Right lobe of liver (tissue), 4 donors: Measurements from ENCODE around the gene PRAMEF33.
"Not testable (repeated sequence)": the region's sequence is repeated elsewhere in the genome, so short reads cannot be mapped to it uniquely, and the experiment has no call there.

Experiments
- CTCF ChIP-seq, 4 donors: fragments of 200-600 bp in 3 of 4; fragments of 450-650 bp in 1 of 4; IDR thresholded peaks; one replicate each; pipeline versions ENCODE4 v1.5.1 to v1.8.0; 2016 to 2022; ENCODE audit warnings: antibody characterized with exemption in 4 of 4, mild to moderate bottlenecking in 2 of 4
- POLR2A ChIP-seq: fragments of 450-650 bp; IDR thresholded peaks from one replicate; pipeline ENCODE4 v1.6.1; 2017; ENCODE audit warnings: antibody characterized with exemption, mild to moderate bottlenecking
- donor health status: DM: no; HTN: no; CAD: no.
- donor health status: DM: no; HTN: no; CAD: no.
- donor health status: DM: no; HTN: yes; CAD: no.

- TF ChIP-seq CTCF (IDR thresholded peaks at IDR 0.05); POLR2A: not testable (repeated sequence)
Measured at GRCh38 chr1:13347034-13347433, 43.7 kb downstream of the PRAMEF33 start, which contains the start of gene PRAMEF14.
